Measurements from ENCODE around the gene SRPX. TPM values are rescaled to one million over a fixed set of nuclear protein-coding genes. Genes with fewer than 3 reads are reported as not detected.

Gene SRPX
- total and polyA plus RNA-seq, 10 of the 15 experiments (the other 5 are each of a cell fraction or from before 2014, with no cell fraction given) = 0.05 to 0.79 (median 0.23) TPM; not detected in 1

- TF ChIP-seq PRDM15 (CRISPR knock-in tag; IDR thresholded peaks at IDR 0.05) = no peak
- no peak for TF ChIP-seq MEF2A (IDR thresholded peaks at IDR 0.05; ENCODE audit: insufficient read depth, low read depth, low read length)
- no peak for TF ChIP-seq HSF1 (IDR thresholded peaks at IDR 0.05; ENCODE audit: low read depth, low read length)
- TF ChIP-seq ATF2 (IDR thresholded peaks at IDR 0.05; ENCODE audit: low read length) = no peak
- no peak for TF ChIP-seq ZBTB33 (IDR thresholded peaks at IDR 0.05)
- TF ChIP-seq NFYA (IDR thresholded peaks at IDR 0.05; ENCODE audit: borderline replicate concordance, low read depth, low read length) = no peak
- TF ChIP-seq ZNF687 (IDR thresholded peaks at IDR 0.05) = no peak
- TF ChIP-seq ZSCAN29 (IDR thresholded peaks at IDR 0.05) = no peak
- no peak for TF ChIP-seq KAT2A (conservative IDR thresholded peaks at IDR 0.05; ENCODE audit: control insufficient read depth, low read depth, low read length)
- TF ChIP-seq SRF (IDR thresholded peaks at IDR 0.05; ENCODE audit: low read depth in 2 of 2, low read length in 2 of 2) = no peak
- no peak for TF ChIP-seq MAX (IDR thresholded peaks at IDR 0.05; ENCODE audit: low read depth, low read length)
- TF ChIP-seq CHD4 (IDR thresholded peaks at IDR 0.05) = no peak
- no peak for TF ChIP-seq ATF3 (IDR thresholded peaks at IDR 0.05; ENCODE audit: borderline replicate concordance, extremely low read depth, low read depth, low read length)
- no peak for TF ChIP-seq MYB (IDR thresholded peaks at IDR 0.05; ENCODE audit: borderline replicate concordance, low read depth, low read length)
Measured at GRCh38 chrX:38103857-38104812, 116.5 kb downstream of the SRPX start (continued).

All from GM12878 (cell line).